PC-9 (cell line): Measurements from ENCODE around the gene TIMM13.

Experiments used
- EZH2 ChIP-seq: fragments of 200-600 bp; sonication (generic); IDR thresholded peaks from 2 replicates; pipeline ENCODE4 v1.8.0; 2017; ENCODE audit warnings: antibody characterized with exemption, low read depth
- TF ChIP-seq, protein P1 (sequence below): fragments of 200-600 bp; sonication (generic); conservative IDR thresholded peaks from 2 replicates; pipeline ENCODE4 v1.6.1; 2017; ENCODE audit warnings: mixed run types, antibody characterized with exemption, mild to moderate bottlenecking, moderate library complexity

DNA sequence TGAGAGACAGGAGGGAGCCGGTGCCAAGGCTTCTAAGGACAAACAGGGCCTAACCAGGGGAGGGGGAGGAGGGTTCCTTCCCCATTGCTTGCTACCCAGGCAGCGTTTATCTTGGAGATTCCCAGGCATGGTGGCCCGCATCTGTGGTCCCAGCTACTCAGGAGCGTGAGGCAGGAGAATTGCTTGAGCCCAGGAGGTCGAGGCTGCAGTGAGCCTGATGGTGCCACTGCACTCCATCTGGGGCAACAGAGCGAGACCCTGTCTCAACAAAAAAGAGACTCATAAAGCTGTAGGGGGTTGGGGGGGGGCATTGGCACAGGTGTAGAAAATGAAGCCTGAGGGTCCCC is 11.4 kb downstream of the TIMM13 start:
- no peak for TF ChIP-seq EZH2
- TF ChIP-seq, protein P1, sequence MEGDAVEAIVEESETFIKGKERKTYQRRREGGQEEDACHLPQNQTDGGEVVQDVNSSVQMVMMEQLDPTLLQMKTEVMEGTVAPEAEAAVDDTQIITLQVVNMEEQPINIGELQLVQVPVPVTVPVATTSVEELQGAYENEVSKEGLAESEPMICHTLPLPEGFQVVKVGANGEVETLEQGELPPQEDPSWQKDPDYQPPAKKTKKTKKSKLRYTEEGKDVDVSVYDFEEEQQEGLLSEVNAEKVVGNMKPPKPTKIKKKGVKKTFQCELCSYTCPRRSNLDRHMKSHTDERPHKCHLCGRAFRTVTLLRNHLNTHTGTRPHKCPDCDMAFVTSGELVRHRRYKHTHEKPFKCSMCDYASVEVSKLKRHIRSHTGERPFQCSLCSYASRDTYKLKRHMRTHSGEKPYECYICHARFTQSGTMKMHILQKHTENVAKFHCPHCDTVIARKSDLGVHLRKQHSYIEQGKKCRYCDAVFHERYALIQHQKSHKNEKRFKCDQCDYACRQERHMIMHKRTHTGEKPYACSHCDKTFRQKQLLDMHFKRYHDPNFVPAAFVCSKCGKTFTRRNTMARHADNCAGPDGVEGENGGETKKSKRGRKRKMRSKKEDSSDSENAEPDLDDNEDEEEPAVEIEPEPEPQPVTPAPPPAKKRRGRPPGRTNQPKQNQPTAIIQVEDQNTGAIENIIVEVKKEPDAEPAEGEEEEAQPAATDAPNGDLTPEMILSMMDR, result no peak
